Memory B cell (primary cell): ENCODE measurements around the gene NDUFAF3.

ENCODE experiments used
- ATAC-seq: fragments of 150-1000 bp; cut with Tn5 transposase; 2 replicates; pipeline ENCODE4 v1.10.0; 2021; ENCODE audit warnings: low read depth, mild to moderate bottlenecking, moderate library complexity
- DNase-seq, 2 donors: peaks; one replicate each; pipeline ENCODE4 v3.0.0; 2022; ENCODE audit warnings: low spot score in 2 of 2
- H3K27ac Mint-ChIP-seq: one replicate; pipeline ENCODE4 v1.8.0; 2022; ENCODE audit warnings: mild to moderate bottlenecking, moderate library complexity, mixed read lengths
- H3K27me3 Mint-ChIP-seq: one replicate; pipeline ENCODE4 v1.8.0; 2022; ENCODE audit warnings: mixed read lengths
- H3K36me3 Mint-ChIP-seq: one replicate; pipeline ENCODE4 v1.8.0; 2022; ENCODE audit warnings: mild to moderate bottlenecking, mixed read lengths
- H3K4me1 Mint-ChIP-seq: one replicate; pipeline ENCODE4 v1.8.0; 2022; ENCODE audit warnings: mixed read lengths
- H3K4me3 Mint-ChIP-seq: one replicate; pipeline ENCODE4 v1.8.0; 2022; ENCODE audit warnings: mild to moderate bottlenecking, moderate library complexity, mixed read lengths
- H3K9me3 Mint-ChIP-seq: one replicate; pipeline ENCODE4 v1.8.0; 2022; ENCODE audit warnings: mixed read lengths

The NDUFAF3 gene

DNA sequence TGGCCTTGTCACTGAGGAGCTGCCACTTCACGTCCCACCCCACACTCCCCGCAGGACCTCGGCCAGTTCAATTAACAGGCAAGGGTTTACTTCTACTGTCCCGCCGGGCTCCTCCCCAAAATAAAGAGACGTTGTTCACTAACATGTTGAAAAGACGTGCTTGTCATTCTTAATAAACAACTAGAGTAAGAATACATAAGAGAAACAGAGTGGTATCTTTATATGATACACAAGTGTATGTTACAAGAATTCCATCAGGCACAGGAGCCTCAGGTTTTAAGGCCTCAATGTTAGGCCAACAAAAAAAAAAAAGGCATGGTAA, 7.6 kb downstream of the NDUFAF3 start:
- Mint-ChIP-seq H3K4me1 (peaks cover 28% of the 10 kb centered on the region), H3K27me3 (no peaks in the 10 kb centered on the region), H3K36me3 (peaks cover 24% of the 10 kb centered on the region), H3K27ac (peak overlapping the region; percentile 96), H3K4me3 (peak overlapping the region; percentile 91), H3K9me3 (no peaks in the 10 kb centered on the region)
- DNase-seq (no peak), ATAC-seq (no peak)

GRCh38 chr3:49030321-49030720, 8.4 kb downstream of the NDUFAF3 start:
- Mint-ChIP-seq H3K36me3 (peaks cover 26% of the 10 kb centered on the region), H3K27me3 (no peaks in the 10 kb centered on the region), H3K27ac (no peak overlapping the region), H3K4me1 (peaks cover 24% of the 10 kb centered on the region), H3K4me3 (no peak overlapping the region), H3K9me3 (no peaks in the 10 kb centered on the region)
- ATAC-seq (no peak), DNase-seq (no peak)

- ATAC-seq (no peak), DNase-seq (no peak)
- Mint-ChIP-seq H3K27me3 (no peaks in the 10 kb centered on the region), H3K9me3 (no peaks in the 10 kb centered on the region), H3K4me3 (no peak overlapping the region), H3K36me3 (peaks cover 20% of the 10 kb centered on the region), H3K4me1 (peaks cover 16% of the 10 kb centered on the region), H3K27ac (no peak overlapping the region)
These were observed 10.9 kb downstream of the NDUFAF3 start for GRCh38 chr3:49032646-49033304.

DNA sequence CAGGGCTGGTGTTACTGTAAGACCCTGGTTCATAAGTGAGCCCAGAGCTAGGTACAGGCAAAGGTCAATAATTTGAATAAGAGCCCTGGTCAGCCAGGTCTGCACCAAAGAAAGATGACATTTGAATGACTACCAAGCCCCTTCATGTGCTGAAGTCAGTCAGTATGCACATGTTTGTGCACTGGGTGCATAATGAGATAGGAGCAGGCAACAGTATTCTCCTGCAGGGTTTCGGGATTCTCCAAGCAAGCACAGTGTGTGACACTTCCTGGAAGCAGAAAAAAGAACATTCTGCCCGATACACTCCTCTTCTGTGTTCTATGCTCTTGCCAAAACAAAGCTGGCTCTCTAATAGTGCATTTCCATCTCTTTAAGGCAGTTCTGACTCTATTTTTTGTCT, 12.7 kb downstream of the NDUFAF3 start:
- H3K27me3 Mint-ChIP-seq = no peaks in the 10 kb centered on the region
- peaks cover 20% of the 10 kb centered on the region for H3K36me3 Mint-ChIP-seq

DNA sequence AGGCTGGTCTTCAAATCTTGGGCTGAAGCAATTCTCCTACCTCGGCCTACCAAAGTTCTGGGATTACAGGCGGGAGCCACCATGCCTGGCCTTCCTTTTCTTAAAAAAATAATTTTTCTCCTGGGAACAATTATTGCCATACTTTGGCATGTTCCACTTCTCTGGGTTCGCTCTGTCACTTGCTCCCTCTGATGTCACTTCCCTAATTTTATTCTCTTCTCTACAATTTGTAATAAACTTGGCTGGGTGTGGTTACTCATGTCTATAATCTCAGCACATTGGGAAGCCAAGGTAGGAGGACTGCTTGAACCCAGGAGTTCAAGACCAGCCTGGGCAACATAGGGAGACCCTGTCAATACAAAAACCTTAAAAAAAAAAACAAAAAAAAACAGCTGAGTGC, 13.4 kb downstream of the NDUFAF3 start:
- DNase-seq = no peak
- H3K9me3 Mint-ChIP-seq = no peaks in the 10 kb centered on the region
- no peaks in the 10 kb centered on the region for H3K27me3 Mint-ChIP-seq
- peaks cover 20% of the 10 kb centered on the region for H3K36me3 Mint-ChIP-seq
- H3K27ac Mint-ChIP-seq = peak overlapping the region; percentile 20
- ATAC-seq = no peak
- no peak overlapping the region for H3K4me3 Mint-ChIP-seq
- H3K4me1 Mint-ChIP-seq = peaks cover 3% of the 10 kb centered on the region

More for the DNA sequence above, 12.7 kb downstream of the NDUFAF3 start:
- Mint-ChIP-seq H3K4me1 (peaks cover 3% of the 10 kb centered on the region), H3K27ac (peak overlapping the region; percentile 20), H3K9me3 (no peaks in the 10 kb centered on the region), H3K4me3 (no peak overlapping the region)
- ATAC-seq = no peak
- DNase-seq = no peak

- H3K4me1 Mint-ChIP-seq = peaks cover 9% of the 10 kb centered on the region
- H3K27ac Mint-ChIP-seq = no peak overlapping the region
- H3K36me3 Mint-ChIP-seq = peaks cover 29% of the 10 kb centered on the region
- DNase-seq (no peak), ATAC-seq (no peak)
- no peaks in the 10 kb centered on the region for H3K27me3 Mint-ChIP-seq
- H3K4me3 Mint-ChIP-seq = no peak overlapping the region
- no peaks in the 10 kb centered on the region for H3K9me3 Mint-ChIP-seq
These were observed 31.6 kb downstream of the NDUFAF3 start for GRCh38 chr3:49053543-49053942.

- DNase-seq = no peak
- H3K27me3 Mint-ChIP-seq = no peaks in the 10 kb centered on the region
- H3K9me3 Mint-ChIP-seq = no peaks in the 10 kb centered on the region
- H3K36me3 Mint-ChIP-seq = peaks cover 29% of the 10 kb centered on the region
- ATAC-seq = no peak
- peaks cover 9% of the 10 kb centered on the region for H3K4me1 Mint-ChIP-seq
- H3K4me3 Mint-ChIP-seq = no peak overlapping the region
- H3K27ac Mint-ChIP-seq = no peak overlapping the region
These were observed 32.5 kb downstream of the NDUFAF3 start for GRCh38 chr3:49054344-49054862.

DNA sequence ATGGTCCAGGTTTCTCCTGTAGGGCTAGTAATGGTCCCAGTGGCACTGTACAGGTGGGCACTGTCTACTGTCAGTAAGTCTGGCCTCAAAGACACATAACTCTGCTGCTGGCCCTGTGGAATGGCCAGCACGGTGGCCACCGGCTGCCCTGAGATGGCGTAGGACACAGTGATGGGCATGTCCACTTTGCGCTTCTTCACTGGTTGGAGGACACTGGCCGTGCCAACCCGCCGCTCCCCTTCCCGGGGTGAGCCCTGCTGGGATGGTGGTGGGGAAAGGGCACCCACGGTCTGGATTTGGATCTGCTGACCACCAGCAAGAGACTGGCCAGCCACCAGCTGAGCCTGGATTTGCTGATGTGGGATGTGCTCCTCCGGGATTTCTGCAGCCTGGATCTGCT, 35.3 kb downstream of the NDUFAF3 start:
- Mint-ChIP-seq H3K27me3 (no peaks in the 10 kb centered on the region), H3K27ac (no peak overlapping the region)

DNA sequence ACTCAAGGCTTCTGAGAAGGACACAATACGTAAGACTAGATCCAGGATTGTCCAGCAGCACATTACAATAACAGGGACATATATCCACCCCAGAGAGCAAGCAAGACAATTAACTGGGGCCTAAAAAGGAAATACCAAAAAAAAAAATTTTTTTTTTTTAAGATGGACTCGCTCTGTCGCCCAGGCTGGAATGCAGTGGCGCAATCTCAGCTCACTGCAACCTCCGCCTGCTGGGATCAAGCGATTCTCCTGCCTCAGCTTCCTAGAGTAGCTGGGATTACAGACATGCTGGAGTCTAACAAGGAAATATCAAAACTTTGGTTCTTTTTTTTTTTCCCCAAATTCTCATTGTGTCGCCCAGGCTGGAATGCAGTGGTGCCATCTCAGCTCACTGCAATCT, 36.1 kb downstream of the NDUFAF3 start:
- Mint-ChIP-seq H3K36me3 (peaks cover 20% of the 10 kb centered on the region), H3K27me3 (no peaks in the 10 kb centered on the region), H3K4me1 (peaks cover 2% of the 10 kb centered on the region), H3K4me3 (no peak overlapping the region), H3K27ac (no peak overlapping the region), H3K9me3 (no peaks in the 10 kb centered on the region)
- no peak for DNase-seq
- no peak for ATAC-seq

More for the DNA sequence above, 35.3 kb downstream of the NDUFAF3 start:
- DNase-seq (no peak), ATAC-seq (no peak)
- no peak overlapping the region for H3K4me3 Mint-ChIP-seq
- H3K4me1 Mint-ChIP-seq = peaks cover 2% of the 10 kb centered on the region
- H3K36me3 Mint-ChIP-seq = peaks cover 23% of the 10 kb centered on the region
- no peaks in the 10 kb centered on the region for H3K9me3 Mint-ChIP-seq
